Measurements from ENCODE around the gene OR6K2.
"Not testable (repeated sequence)": the region's sequence is repeated elsewhere in the genome, so short reads cannot be mapped to it uniquely, and the experiment has no call there.

Gene OR6K2, protein sequence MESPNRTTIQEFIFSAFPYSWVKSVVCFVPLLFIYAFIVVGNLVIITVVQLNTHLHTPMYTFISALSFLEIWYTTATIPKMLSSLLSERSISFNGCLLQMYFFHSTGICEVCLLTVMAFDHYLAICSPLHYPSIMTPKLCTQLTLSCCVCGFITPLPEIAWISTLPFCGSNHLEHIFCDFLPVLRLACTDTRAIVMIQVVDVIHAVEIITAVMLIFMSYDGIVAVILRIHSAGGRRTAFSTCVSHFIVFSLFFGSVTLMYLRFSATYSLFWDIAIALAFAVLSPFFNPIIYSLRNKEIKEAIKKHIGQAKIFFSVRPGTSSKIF

DNA sequence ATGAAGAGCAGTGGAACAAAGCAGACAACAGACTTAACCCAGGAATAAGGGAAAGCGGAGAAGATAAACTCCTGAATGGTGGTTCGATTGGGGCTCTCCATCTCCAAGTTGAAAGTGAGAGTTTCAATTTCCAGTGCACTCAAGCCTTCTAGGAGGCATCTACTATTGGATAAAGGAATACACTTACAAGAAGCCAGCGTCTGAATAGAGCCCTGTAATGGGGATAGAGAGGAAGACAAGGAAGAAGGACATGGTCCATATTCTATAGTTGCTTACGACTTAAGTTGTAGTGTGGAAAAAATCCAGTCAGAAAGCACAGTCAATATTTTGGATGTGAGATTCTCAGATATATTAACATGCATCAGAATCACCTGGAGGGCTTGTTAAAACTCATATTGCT, at the start of gene OR6K2:
TSS of gene OR6K2 (minus strand) at position 101 of the 400 bp plus-strand sequence. CDS start at position 101, 0 bp downstream.
- no peak for DNase-seq (ENCODE audit: low read depth)

DNA sequence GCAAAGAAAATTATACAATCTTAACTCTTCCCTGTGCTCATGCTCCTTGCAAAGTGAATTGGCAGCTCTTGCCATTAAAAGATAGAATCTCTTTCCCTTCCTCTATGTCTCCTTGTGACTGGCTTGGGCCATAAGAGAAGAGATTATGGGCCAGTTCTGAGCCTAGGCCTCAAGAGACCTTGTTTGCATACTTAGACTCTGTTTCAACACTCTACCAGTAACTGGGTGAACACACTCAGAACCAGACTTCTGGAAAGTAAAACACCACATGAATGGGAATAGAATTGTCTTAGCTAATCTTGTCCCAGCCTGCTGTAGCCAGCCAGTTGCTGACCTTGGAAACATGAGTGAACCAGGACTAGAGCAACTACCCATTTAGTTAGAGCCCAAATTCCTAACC, 35.4 kb upstream of the OR6K2 start:
- no peak for DNase-seq (ENCODE audit: low read depth)

DNA sequence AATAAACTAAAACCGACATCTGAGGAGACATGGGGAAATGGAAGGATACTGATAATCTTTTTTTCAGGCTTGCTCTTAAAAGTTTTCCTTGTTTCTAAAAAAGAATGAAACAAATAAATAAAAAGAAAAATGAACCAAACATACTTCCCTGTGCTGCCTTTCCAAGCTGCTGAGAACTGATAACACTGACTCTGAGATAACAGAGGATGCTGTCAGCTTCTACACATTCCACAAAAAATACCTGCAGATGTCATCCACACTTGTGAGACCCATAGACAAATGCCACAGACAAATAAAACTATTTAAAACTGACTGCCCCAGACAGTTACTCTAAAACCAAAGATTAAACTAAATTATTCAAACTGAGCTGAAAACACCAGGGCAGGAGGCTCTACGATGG, 32.1 kb upstream of the OR6K2 start:
- DNase-seq (ENCODE audit: low read depth), result no peak

DNA sequence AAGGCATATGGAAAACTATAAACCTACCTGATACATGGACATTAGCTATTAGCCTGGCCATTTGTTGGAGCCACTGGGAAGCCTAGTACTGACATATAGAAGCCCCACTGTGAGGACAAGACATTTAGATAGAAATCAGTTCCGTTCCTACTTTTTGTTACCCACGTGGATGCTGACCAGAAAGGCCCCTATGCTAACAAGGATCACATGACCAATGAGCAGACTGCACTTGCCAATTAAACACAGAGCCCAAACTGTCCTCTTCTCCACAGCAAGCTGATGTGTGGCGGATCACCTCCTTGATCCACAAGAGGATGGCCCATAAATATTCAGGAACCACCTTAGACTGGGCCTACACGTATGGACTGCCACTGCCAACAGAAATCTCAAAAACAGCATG, 31.3 kb upstream of the OR6K2 start:
- no peak for DNase-seq (ENCODE audit: low read depth)

DNA sequence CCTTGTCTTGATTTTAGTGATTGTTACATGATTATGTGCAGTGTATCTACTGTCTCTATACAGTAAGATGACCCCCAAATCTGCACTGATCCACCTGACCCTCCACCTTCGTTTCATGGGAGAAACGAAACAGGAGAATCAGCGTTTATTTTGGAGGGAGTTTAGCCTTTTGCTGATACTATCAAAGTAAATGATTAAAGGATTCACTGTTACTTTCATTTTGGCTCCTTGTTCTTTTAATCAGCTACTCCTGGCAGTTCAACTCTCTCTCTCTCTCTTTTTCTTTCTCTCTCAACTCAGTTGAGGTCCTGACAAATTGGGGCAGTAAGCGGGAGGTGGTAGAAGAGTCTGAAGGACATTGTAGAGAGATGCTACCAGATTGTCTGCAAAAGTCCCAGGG, 30.0 kb upstream of the OR6K2 start:
- no peak for DNase-seq (ENCODE audit: low read depth)

DNA sequence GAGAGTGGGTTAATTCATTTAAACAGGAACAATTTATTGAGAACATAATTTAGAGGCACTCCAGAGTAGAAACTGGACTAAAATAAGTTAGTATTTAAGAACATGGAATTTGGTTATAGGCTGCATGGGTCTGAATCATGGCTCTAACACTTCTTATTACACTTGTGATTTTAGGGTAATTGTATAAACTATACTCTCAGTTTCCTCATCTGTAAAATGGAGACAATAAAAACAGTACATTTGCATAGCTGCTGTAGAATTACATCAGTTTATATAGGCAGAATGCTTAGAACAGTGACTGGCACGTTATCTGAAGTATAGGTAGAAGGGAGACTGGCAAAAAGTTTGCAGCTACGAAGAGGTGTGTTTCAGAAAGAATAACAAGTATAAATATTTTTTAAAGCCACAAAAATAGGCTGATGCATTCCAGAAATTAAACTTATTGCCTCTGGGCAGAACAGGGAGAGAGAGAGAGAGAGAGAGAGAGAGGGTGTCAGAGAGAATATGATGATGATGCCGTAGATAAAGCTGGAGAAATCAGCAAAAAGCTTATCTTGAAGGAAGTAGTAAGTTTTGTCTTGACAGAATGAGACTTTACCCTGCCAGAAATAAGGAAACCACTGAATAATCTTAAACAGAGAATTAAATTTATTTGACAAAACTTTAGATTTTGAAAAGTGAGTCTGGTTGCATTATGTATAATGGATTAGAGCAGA, 28.2 kb upstream of the OR6K2 start:
- no peak for DNase-seq (ENCODE audit: low read depth)

DNA sequence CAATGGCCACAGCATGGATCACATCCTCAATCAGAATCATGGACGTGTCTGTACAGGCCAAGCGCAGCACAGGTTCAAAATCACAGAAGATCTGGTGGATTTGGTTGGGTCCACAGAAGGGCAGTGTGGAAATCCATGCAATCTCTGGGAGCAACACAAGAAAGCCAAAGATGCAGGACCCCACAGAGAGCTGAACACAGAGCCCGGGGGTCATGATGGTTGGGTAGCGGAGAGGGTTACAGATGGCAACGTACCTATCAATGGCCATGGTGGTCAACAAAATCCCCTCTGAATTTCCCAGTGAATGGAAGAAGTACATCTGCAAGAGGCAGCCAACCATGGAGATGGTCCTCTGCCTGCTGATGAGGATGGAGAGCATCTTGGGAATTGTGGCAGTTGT, 24.0 kb upstream of the OR6K2 start:
- DNase-seq (ENCODE audit: low read depth), result no peak

DNA sequence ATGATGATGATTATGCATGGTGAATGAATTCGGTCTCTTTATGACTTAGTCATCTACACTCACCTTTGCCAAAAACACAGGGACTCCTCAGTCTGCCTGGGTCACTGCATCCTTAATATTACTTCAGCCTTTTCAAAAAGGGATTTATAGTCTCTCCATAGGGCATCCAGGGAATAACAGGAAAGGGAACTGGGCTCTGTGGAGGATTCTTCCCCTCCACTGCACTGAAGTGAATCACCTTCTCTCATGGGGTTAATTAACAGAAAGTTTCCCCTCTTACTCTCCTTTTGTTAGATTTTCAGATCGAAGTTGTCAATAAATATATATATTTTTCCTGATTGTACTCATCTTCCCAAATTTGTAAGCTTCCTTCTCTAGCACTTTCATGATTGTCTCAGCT, 20.2 kb upstream of the OR6K2 start, which contains the start of gene OR6K3:
TSS of gene OR6K3 (minus strand) at position 101 of the 400 bp plus-strand sequence. CDS start 2,605 bp downstream, outside the sequence.
- no peak for DNase-seq (ENCODE audit: low read depth)

DNA sequence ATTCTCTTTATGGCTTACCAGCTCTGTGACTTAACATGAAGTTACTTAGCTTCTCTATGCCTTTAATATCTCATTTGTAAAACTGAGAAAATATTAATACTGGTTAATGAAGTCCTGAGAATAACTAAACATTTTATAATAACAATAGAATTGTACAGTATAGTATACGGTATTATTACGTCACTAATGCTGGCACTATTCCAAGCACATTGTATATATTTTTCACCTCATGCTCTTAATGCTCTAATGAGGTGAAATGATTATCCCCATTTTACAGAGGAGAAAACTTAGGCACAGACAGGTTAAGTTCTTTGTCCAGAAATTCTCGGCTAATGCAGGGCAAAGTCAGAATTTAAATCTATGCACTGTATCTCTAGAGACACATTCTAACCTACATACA, 19.2 kb upstream of the OR6K2 start:
- DNase-seq (ENCODE audit: low read depth), result no peak

DNA sequence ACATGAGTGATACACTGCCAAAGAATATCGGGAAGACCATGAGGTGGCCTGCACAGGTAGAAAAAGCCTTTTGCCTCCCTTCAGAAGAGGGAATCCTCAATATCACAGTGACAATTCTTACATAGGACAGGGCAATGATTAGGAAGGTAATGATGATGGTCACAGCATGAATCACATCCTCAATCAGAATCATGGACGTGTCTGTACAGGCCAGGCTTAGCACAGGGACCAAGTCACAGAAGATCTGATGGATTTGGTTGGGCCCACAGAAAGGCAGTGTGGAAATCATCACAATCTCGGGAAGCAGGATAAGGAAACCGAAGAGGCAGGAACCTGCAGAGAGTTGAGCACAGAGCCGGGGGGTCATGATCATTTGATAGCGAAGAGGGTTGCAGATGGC, 16.9 kb upstream of the OR6K2 start:
- DNase-seq (ENCODE audit: low read depth), result no peak

DNA sequence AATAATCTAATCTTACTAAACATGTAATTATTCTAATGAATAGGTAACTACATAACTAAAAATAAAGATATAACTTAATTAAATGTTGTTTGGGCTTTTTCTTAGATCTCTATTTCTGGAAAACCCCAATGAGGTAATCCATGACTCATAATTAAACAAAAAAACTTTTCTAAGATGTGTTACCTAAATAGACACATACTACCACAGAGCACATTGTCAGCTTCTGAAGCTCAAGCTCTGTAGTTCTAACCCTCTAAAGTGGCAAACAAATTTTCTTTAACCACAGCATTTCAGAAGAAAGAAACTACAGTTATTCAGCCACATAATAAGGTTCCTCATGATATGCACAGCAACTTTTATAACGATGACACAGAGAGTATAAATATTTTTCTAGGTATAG, 15.9 kb upstream of the OR6K2 start:
- no peak for DNase-seq (ENCODE audit: low read depth)

DNA sequence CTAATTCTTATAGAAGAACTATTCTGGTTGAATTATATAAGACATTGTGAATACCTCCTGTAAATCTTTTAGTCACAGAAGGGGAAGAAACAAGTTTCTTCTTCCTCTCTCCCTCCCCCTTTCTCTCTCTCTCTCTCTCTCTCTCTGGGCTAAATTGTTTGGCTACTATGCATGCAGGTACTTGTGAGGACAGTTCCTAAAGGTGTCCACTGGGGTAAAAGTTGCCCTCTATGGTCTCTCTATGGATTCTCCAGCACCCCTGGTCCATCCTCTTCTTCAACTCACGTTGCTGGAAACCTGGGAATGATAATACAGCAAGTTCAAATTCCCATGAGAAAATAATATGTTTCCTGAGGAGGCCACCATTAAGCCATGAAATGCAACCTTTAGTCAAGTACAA, 14.3 kb upstream of the OR6K2 start:
- no peak for DNase-seq (ENCODE audit: low read depth)

DNA sequence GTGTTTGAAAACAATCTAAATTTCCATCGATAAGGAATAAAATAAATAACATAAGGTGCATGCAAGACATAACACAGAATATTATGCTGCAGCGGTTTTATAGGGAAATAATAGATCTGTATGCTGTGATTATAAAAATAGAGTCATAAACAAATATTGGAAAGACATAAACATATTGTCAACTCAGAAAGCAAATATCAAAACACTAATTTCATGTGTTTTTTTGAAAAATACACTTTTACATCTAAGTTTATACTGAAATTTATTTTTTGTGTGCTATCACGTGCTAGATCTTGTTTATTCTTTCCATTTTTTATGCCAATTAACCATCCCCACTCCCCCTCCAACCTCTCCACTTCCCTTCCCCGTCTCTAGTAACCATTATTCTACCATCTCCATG, 10.6 kb upstream of the OR6K2 start:
- DNase-seq (ENCODE audit: low read depth), result no peak

DNA sequence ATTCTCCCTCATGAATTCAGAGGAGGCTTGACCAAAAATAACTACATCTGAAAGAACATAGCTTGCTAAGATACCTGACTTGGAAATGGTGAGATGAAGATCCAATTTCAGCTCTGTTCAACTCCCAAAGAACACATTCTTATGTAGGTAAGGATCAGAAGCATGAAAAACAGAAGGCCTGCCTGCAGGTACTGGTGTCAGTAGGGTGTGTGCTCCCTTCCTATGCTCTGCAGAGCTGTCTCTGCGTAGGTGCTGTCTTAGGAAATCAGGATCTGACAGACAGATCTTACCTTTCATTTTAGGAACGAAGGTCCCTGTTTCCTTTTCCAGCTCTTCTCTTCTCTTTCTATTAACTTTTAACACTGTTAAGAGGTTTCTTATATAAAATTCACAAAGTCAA, 5.6 kb upstream of the OR6K2 start:
- no peak for DNase-seq (ENCODE audit: low read depth)

DNA sequence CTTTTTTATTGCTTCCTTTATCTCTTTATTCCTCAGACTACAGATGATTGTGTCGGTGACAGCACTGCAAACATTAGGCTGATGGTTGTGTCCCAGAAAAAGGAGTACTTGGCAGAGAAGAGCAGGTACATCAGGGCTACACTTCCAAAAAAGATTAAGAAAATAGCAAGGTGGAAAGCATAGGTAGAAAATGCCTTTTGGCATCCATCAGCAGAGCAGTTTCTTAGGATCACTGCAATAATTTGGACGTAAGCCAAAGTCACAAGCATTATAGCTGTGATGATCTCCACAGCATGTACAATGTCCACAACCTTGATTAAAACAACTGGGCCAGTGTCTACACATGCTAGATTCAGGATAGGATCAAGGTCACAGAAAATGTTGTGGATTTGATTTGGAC, 5.9 kb downstream of the OR6K2 start:
- DNase-seq (ENCODE audit: low read depth), result no peak

DNA sequence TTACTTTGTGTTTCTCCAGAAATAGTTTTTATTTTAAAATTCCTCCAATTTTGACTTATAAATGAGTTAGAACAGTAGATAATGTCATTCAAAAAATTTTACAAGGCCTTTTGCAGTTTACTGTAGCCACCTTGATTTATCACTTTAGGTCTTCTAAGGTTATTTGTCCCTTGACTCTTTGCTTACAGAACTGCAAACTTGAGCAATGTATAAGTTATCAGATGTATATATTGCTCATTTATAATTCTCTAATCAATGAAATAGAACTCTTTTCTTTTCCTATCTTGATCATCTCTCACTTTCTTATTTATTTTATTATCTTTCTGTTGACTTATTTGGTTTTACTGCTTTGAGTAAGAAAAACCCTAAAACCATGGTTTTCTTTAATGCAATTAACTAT, 8.1 kb downstream of the OR6K2 start:
- no peak for DNase-seq (ENCODE audit: low read depth)

DNA sequence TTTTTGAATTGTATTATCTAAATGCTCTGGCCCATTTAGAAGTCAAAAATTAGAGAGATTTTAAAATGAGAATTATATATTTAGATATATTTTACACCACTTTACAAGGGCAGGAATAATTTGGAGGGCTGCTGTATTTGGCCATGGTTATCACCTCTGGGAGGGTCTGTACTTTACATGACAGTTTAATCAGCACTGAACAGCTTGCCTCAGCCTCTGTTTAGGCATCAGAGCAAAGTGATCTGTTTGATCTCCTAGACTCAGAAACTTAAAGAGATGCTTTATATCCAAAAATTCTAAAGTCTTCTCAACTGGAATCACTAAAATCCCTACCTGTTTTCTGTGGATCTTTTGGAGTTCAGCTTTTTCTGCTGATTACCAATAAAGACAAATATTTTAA, 8.5 kb downstream of the OR6K2 start:
- no peak for DNase-seq (ENCODE audit: low read depth)

DNA sequence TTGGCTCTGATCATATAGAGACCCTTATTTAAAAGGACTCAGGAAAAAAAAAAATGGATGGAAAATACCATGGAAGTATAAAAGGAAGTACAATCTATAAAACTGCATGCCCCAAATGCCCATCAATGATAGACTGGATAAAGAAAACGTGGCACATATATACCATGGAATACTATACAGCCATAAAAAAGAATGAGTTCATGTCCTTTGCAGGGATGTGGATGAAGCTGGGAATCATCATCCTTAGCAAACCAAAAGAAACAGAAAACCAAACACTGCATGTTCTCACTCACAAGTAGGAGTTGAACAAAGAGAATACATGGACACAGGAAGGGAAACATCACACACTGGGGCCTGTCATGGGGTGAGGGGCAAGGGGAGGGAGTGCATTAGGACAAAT, 9.3 kb downstream of the OR6K2 start:
- not testable (repeated sequence) for DNase-seq (ENCODE audit: low read depth)

DNA sequence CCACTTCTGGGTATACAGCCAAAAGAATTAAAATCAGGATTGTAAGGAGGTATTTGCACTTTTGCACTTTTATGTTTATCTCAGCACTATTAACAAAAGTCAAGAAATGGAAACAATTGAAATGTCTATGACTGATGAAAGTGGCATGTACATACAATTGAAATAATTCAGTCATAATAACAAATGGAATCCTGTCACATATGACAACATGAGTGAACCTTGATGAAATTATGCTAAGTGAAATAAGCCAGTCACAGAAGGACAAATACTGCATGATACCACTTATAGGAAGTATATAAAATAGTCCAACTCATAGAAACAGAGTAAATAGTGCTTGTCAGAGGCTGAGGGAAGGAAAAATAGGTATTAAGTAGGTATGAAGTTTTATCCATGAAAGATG, 10.6 kb downstream of the OR6K2 start:
- DNase-seq (ENCODE audit: low read depth), result no peak

DNA sequence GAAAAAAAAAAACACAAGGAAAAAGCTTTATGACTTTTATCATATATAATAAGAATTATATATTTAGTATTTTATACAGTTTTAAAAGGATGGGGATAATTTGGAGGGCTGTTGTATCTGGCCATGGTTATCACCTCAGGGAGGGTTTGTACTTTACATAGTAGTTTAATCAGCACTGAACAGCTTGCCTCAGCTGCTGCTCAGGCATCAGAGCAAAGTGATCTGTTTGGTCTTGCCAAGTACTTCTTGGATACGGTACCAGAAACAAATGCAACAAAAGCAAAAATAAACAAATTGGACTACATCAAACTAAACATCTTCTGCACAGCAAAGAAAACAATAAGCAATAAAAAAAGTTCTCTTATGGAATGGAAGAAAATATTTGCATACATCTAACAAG, 11.3 kb downstream of the OR6K2 start:
- DNase-seq (ENCODE audit: low read depth), result no peak

DNA sequence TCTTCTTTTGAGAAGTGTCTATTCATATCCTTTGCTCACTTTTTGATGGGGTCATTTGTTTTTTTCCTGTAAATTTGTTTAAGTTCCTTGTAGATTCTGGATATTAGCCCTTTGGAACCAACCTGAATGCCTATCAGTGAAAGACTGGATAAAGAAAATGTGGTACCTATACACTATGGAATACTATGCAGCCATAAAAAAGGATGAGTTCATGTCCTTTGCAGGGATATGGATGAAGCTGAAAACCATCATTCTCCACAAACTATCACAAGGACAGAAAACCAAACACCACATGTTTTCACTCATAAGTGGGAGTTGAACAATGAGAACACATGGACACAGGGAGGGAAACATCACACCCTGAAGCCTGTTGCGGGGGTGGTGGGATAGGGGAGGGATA, 12.1 kb downstream of the OR6K2 start:
- not testable (repeated sequence) for DNase-seq (ENCODE audit: low read depth)

DNA sequence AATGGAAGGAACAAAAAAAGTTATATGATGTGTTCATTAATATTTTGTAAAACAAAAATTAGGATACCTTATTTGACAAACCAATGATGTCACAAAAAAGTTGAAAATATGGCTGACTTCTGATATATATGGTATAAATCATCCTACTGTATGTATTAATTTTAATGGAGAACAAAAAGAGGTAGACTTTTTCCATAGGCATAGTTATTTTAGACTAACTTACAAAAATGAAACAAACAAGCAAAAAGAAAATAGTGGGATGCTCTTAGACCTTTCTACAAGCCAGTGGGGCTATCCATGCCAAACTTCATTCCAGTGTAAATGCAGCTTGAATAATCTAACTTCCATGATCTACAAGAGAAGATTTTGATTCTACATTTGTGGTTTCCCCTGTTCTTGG, 13.4 kb downstream of the OR6K2 start:
- DNase-seq (ENCODE audit: low read depth), result no peak

DNA sequence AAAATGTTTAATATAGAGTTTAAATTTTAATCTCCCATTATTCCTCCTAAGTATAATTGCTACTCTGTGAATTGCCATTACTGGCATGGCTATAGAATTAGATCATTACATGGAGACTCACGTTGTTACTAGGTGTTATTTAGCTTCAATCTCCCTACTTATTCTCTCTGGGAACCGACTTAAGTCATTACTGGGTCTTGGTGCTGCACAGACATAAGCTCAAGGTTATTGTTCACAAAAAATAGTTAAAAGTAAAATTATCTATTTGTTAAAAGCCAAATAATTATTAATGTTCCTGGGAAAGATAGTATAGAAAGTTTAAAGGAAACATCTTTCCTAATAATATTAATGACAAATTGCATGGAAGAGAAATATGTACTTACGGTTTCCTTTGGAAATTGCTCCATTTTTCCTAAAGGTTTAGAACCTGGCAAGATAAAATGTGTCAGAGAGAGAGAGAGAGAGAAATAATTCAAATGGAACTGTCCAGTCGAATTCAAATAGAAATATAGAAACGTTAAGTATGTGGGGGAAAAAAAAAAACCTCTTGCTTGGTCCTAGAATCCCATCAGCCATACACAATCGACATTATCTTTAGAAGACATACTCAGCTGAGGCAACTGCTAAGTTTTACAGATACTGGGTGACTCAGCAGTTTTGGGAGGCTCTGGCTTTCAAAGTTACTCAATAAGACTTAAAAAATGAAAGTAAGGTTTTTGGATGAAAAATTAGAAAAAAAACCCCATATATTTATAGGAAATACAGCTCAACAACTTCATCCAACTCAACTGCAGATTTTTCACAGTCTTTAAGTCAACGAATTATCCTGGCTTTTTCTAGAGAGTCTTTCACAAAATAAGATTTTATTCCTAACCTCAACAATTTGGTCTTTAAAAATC, 14.1 kb downstream of the OR6K2 start, which contains the start of gene SPTA1:
TSS of gene SPTA1 (minus strand) at position 605 of the 899 bp plus-strand sequence. CDS start at position 407, 198 bp downstream.
- no peak for DNase-seq (ENCODE audit: low read depth)
